Upper lobe of left lung (tissue), 6 donors: ENCODE data around the gene HIVEP3. TPM values are rescaled to one million over a fixed set of nuclear protein-coding genes. Genes with fewer than 3 reads are reported as not detected.

Experiments used
- ATAC-seq, 2 donors: fragments of 200-7000 bp; cut with Tn5 transposase; one replicate each; pipeline ENCODE4 v1.9.1; 2022; ENCODE audit warnings: mild to moderate bottlenecking in 2 of 2, moderate library complexity in 2 of 2; ENCODE audit not compliant: low FRiP score in 2 of 2
- DNase-seq, 2 donors: peaks; one replicate each; pipeline ENCODE4 v3.0.0-alpha.2; 2019 to 2020
- H3K27ac ChIP-seq, 4 donors: fragments of 200-600 bp; sonication (generic); one replicate each; pipeline ENCODE4 v1.5.1; 2016 to 2019
- H3K27me3 ChIP-seq, 4 donors: fragments of 200-600 bp; sonication (generic); one replicate each; pipeline ENCODE4 v1.5.1; 2017 to 2019
- H3K36me3 ChIP-seq, 4 donors: fragments of 200-600 bp; sonication (generic); one replicate each; pipeline ENCODE4 v1.5.1; 2016 to 2019
- H3K4me1 ChIP-seq, 4 donors: fragments of 200-600 bp; sonication (generic); one replicate each; pipeline ENCODE4 v1.5.1; 2018 to 2019
- H3K4me3 ChIP-seq, 4 donors: fragments of 200-600 bp; sonication (generic); one replicate each; pipeline ENCODE4 v1.5.1; 2017 to 2019; ENCODE audit warnings: mild to moderate bottlenecking in 2 of 4, moderate library complexity in 1 of 4
- H3K9me3 ChIP-seq, 4 donors: fragments of 200-600 bp; sonication (generic); one replicate each; pipeline ENCODE4 v1.5.1; 2018 to 2019
- EP300 ChIP-seq, 4 donors: sonication (generic); formaldehyde crosslinking; IDR thresholded peaks; one replicate each; pipeline ENCODE4 v1.5.1; 2017; ENCODE audit warnings: antibody characterized with exemption in 4 of 4, control low read depth in 2 of 4
- POLR2A ChIP-seq, 4 donors: fragments of 450-650 bp; IDR thresholded peaks; one replicate each; pipeline ENCODE4 v1.5.1; 2016 to 2017; ENCODE audit warnings: antibody characterized with exemption in 4 of 4, mild to moderate bottlenecking in 2 of 4
- POLR2AphosphoS5 ChIP-seq, 2 donors: sonication (generic); formaldehyde crosslinking; IDR thresholded peaks; one replicate each; pipeline ENCODE4 v1.5.1; 2017; ENCODE audit warnings: antibody characterized with exemption in 2 of 2
- WGBS, 2 donors: methylation state at CpG; one replicate each; pipeline ENCODE4 v1.1.5; 2017 to 2018; 5-methylcytosine and 5-hydroxymethylcytosine counted together
- total RNA-seq, 6 donors: library from RNA; depleted of rRNA in 4 of 6; stranded (reverse); fragments of >200 nt in 4 of 6; gene quantifications; one replicate each; pipeline versions ENCODE4 v1.1.0 to v1.2.1, GENCODE V29; 2016 to 2021
- TF ChIP-seq, protein P1 (sequence below), 6 experiments: fragments of 450-650 bp in 4 of 6; fragments of 200-600 bp in 2 of 6; sonication (generic) in 2 of 6; IDR thresholded peaks; one replicate each; pipeline ENCODE4 v1.5.1; 2016 to 2019; ENCODE audit warnings: antibody characterized with exemption in 6 of 6
- donor health status: DM: no; HTN: no; CAD: no; lungs with moderate emphysema.
- donor health status: DM: no; HTN: yes; CAD: no; lungs with severe emphysema.

HIVEP3 gene
- total RNA-seq, 6 donors from 2014 or later = 9.7 to 23.0 (median 11.6) TPM

DNA sequence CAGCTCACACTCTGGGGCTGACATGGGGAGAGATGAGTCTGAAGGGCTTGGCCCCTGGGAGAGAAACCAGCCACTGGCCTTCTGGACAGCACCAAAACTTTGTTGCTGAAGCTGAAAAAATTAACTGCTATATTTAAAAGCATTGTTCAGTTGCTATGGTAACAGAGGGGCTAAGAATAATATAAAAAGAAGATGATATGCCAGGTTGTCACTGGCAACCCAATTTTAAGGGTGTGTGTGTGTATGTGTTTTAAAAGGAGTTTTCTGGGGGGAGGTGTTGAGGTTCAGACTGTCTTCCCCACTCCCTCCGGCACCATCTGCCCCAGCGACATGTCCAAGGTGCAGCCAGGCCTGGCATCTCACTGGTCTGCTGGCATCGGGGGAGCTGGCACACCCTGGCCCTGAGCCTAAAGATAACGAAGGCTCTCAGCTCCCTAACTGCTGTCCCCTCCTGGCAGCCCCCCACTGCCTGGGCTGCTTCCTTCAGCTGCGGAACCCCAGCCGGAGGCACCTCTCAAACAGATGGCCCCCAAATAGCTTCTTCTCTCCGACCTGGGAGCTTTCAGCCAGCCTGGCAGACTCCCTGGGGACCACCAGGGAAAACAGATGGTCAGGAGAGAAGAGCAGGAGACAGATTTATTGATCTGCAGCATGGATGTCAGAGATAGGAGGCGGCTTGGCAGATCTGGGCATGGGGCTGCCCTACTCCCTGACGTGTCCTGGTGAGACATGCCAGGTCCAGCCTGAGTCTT lies 203.9 kb downstream of the HIVEP3 start:
- Histone ChIP-seq H3K27me3 (no peaks in the 10 kb centered on the region), H3K27ac (no peak overlapping the region), H3K4me1 (no peaks in the 10 kb centered on the region), H3K36me3 (no peaks in the 10 kb centered on the region), H3K4me3 (no peak overlapping the region), H3K9me3 (no peaks in the 10 kb centered on the region)
- WGBS, 2 donors = 87 to 94% methylated on average over 6 to 9 of the region's 9 CpGs
- DNase-seq (no peak), ATAC-seq (no peak)
- TF ChIP-seq POLR2A (IDR thresholded peaks at IDR 0.05) (no peak), EP300 (IDR thresholded peaks at IDR 0.05) (no peak), POLR2AphosphoS5 (IDR thresholded peaks at IDR 0.05) (no peak)
- TF ChIP-seq, protein P1, sequence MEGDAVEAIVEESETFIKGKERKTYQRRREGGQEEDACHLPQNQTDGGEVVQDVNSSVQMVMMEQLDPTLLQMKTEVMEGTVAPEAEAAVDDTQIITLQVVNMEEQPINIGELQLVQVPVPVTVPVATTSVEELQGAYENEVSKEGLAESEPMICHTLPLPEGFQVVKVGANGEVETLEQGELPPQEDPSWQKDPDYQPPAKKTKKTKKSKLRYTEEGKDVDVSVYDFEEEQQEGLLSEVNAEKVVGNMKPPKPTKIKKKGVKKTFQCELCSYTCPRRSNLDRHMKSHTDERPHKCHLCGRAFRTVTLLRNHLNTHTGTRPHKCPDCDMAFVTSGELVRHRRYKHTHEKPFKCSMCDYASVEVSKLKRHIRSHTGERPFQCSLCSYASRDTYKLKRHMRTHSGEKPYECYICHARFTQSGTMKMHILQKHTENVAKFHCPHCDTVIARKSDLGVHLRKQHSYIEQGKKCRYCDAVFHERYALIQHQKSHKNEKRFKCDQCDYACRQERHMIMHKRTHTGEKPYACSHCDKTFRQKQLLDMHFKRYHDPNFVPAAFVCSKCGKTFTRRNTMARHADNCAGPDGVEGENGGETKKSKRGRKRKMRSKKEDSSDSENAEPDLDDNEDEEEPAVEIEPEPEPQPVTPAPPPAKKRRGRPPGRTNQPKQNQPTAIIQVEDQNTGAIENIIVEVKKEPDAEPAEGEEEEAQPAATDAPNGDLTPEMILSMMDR (IDR thresholded peaks at IDR 0.05) = no peak

DNA sequence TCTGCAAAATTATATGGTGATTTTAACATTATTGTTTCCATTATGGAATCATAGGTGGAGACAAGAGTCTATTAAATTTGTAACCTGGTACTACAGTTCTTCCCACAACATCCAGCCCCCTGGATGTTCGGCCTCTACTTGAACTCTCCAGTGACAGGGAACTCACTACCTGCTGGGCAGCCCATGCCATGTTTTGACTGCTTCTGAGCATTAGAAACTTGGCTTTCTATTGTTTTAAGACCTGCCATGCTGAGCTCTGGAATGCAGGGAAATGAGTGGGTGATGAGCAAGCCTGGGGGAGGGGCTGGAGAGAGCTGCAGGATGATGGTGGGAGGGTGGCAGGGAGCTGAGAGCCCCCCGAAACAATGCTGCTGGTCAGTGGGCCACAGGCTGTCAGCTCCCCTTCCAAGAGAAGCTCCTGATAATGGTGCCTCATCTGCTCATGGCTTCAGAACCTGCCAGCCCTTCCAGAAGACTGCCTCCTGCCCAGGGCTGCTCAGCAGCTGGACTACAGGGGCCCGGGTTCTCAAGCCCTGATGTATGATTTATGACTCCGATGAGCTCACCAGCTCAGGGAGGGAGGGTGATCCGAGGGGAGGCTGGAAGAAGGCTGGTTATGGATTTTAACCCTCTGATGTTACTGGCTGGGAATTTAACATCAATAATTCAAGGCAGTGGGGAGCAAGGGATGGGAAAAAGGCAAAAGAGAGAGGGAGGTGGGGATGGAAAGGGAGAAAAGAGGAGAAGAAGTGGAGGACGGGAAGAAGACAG lies 205.0 kb downstream of the HIVEP3 start:
- H3K4me3 ChIP-seq = no peak overlapping the region
- no peak overlapping the region for H3K27ac ChIP-seq
- ATAC-seq = no peak
- no peak for DNase-seq
- 61 to 71% methylated on average over 5 to 6 of the region's 6 CpGs for WGBS, 2 donors
- H3K4me1 ChIP-seq = no peaks in the 10 kb centered on the region
- TF ChIP-seq EP300 (IDR thresholded peaks at IDR 0.05) (no peak), POLR2A (IDR thresholded peaks at IDR 0.05) (no peak), POLR2AphosphoS5 (IDR thresholded peaks at IDR 0.05) (no peak)
- TF ChIP-seq, protein P1 (IDR thresholded peaks at IDR 0.05) = no peak
- no peaks in the 10 kb centered on the region for H3K9me3 ChIP-seq
- no peaks in the 10 kb centered on the region for H3K36me3 ChIP-seq
- H3K27me3 ChIP-seq = no peaks in the 10 kb centered on the region

DNA sequence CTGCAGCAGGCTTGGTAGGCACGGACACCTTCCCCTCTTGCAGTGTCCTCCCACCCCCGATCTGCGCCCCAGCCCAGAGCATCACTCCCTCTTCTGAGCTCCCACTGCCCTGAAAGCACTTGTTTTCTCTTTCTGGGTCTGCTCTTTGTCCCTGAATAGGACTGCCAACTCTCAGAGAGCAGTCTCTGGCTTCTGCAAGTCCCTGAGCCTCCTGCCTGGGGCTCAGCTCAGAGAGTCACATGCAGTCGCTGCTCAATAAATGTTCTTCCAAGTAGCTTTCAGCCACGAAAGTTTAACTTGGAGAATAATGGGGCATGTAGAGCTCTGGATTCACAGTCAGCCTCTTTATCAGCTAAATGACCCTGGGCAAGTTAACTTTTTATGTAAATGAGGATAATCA lies 205.6 kb downstream of the HIVEP3 start:
- no peak for ATAC-seq
- H3K4me3 ChIP-seq = no peak overlapping the region
- no peak overlapping the region for H3K27ac ChIP-seq
- no peaks in the 10 kb centered on the region for H3K4me1 ChIP-seq
- WGBS, 2 donors = 92 to 94% methylated on average over 5 of the region's 5 CpGs
- DNase-seq = no peak
- H3K36me3 ChIP-seq = no peaks in the 10 kb centered on the region
- TF ChIP-seq, protein P1 (IDR thresholded peaks at IDR 0.05) = no peak
- H3K9me3 ChIP-seq = no peaks in the 10 kb centered on the region
- H3K27me3 ChIP-seq = no peaks in the 10 kb centered on the region

DNA sequence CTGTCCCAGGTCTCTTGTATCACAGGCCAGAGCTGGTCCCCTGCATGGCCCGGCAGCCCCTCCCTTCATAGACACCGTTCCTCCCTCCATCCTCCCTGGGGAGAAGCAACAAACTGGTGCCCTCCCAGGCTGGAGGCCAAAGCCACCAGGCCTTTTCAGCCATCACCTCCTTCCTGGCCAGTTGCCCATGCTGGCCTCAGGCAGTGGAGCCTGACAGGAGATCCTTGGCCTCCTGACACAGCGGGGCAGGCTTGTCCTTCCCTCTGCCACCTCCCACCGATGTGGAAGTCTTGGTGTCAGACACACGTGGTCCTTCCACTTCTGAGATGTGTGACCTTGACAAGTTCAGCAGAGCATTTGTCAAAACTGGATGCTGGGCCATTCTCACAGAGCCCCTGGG lies 206.0 kb downstream of the HIVEP3 start:
- Histone ChIP-seq H3K36me3 (no peaks in the 10 kb centered on the region), H3K9me3 (no peaks in the 10 kb centered on the region), H3K27ac (no peak overlapping the region), H3K27me3 (no peaks in the 10 kb centered on the region), H3K4me3 (no peak overlapping the region), H3K4me1 (no peaks in the 10 kb centered on the region)
- ATAC-seq = no peak
- DNase-seq = no peak
- TF ChIP-seq EP300 (IDR thresholded peaks at IDR 0.05) (no peak), POLR2A (IDR thresholded peaks at IDR 0.05) (no peak), POLR2AphosphoS5 (IDR thresholded peaks at IDR 0.05) (no peak)
- TF ChIP-seq, protein P1 (IDR thresholded peaks at IDR 0.05) = no peak
- 65 to 69% methylated on average over 5 of the region's 5 CpGs for WGBS, 2 donors
